ENCODE results near the gene MOK. TPM values are rescaled to one million over a fixed set of nuclear protein-coding genes. Genes with fewer than 3 reads are reported as not detected.

Gene MOK
- total RNA-seq, 1 experiment from 2014 or later = 98.9 TPM

DNA sequence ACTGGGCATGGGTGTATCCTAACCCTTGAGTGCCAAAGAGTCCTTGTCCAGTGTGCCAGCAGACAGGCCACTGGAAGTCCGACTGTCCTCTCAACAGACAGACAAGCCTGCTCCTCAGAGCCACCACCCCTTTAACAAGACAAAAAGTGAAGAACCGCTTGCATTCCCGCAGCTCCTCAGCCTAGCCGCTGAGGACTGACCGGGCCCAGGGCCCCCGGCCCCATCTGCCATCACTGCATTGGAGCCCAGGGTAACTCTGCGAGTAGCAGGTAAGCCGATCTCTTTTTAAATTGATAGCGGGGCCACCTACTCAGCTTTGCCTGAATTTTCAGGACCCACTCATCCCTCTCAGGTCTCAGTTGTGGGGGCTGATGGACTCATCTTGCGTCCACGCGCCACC, 68.9 kb downstream of the MOK start:
- in situ Hi-C loops (cut with HindIII; ENCODE audit: low pct_unique_long_range_greater_than_20kb, low sequenced_read_pairs) = no loop called here
- no peak for DNase-seq (ENCODE audit: low read depth, low spot score)

DNA sequence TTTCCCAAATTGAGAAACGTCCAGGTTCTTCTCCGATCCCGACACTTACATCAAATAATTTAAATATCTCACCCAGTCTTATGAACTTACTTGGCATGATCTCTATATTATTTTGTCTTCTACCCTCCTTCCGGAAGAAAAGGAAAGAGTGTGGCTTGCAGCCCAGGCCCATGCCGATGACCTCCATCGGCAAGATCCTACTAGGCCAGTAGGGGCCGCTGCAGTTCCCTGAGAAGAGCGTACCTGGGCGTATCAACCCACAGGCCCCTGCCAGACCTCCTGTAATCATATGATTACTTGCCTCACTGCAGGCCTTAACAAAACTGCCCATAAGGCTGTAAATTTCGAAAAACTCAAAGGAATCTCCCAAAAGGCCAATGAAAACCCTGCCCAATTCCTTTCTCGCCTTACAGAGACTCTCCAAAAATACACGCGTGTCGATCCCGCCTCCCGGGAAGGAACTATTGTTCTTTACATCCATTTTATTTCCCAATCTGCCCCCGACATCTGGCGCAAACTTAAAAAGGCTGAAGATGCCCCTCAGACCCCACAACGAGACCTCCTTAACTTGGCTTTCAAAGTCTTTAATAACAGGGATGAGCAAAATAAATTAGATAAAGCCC, 69.6 kb downstream of the MOK start:
- in situ Hi-C loops (cut with HindIII; ENCODE audit: low pct_unique_long_range_greater_than_20kb, low sequenced_read_pairs) = no loop called here
- DNase-seq (ENCODE audit: low read depth, low spot score) = peak; percentile 92

DNA sequence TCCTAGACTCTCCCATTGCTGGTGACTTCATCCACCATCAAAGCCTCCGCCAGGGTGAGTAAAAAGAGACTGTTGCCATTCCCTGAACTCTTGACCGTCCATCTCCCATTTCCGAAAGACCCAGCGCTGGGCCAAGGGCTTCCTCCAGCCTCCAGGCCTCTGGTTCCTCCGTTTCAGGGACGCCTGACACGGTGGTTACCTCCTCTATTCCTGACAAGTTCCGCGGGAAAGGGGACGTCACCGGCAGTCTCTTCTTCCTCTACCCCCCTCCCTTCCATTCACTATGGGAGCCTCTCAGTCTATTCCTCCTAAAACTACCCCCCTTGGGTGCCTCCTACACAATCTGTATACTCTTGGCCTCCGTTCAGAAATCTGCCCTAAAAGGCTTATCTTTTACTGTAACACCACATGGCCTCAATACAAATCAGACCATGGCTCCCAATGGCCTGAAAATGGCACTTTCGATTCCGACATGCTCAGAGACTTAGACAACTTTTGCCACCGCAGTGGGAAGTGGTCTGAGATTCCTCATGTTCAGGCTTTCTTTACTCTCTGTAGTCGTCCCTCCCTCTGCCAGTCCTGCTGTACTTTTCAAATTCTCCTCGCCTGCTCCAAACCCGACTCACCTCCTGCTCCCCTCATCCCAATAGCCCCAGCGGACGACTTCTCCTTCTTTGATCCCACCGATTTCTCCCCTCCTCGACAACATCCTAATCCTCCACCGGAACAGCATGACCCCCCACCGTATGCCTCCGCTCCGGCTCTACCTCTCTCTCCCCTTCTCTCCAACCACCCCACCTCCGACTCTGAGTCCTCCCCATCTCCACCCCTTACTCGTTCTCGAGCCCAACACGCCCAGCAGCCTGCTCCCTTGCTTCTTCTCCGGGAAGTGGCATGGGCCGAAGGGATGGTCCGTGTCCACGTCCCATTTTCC, 70.4 kb downstream of the MOK start:
- in situ Hi-C loops (cut with HindIII; ENCODE audit: low pct_unique_long_range_greater_than_20kb, low sequenced_read_pairs) = no loop called here
- DNase-seq (ENCODE audit: low read depth, low spot score) = peak; percentile 37

DNA sequence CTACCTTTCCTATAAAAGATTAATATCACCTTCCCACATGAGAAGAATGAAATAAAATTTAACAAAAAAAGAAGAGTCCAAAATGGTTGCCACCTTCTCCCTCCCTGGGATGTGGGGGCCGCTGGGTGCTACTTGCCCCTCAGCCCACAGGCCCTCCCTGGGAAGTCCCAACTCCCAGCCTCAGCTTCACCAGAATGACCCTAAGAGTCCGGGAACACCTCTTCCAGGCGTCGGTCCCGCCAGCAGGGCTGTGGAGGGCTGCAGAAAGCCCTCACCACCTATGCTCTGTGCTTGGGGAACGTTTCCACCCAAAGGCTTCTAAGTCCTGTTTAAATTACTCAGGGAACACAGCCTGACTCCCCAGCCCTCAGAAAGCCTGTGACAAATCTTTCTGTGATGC, 71.9 kb downstream of the MOK start:
- no peak for DNase-seq (ENCODE audit: low read depth, low spot score)
- in situ Hi-C loops (cut with HindIII; ENCODE audit: low pct_unique_long_range_greater_than_20kb, low sequenced_read_pairs) = no loop called here

DNA sequence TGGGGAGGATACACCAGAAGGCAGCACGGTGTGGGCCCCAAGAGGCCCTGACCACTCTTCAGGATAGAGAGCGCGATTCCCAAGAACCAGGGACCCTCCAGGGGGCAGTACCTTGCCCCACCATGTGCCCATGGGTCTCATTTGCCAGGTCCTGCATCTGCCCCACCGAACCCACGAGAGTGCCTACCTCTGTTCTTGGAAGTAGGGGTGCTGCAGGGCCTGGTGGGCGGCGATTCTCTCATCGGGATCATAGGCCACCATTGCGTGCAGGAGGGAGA, 72.7 kb downstream of the MOK start:
- DNase-seq (ENCODE audit: low read depth, low spot score) = no peak
- in situ Hi-C loops (cut with HindIII; ENCODE audit: low pct_unique_long_range_greater_than_20kb, low sequenced_read_pairs) = no loop called here

DNA sequence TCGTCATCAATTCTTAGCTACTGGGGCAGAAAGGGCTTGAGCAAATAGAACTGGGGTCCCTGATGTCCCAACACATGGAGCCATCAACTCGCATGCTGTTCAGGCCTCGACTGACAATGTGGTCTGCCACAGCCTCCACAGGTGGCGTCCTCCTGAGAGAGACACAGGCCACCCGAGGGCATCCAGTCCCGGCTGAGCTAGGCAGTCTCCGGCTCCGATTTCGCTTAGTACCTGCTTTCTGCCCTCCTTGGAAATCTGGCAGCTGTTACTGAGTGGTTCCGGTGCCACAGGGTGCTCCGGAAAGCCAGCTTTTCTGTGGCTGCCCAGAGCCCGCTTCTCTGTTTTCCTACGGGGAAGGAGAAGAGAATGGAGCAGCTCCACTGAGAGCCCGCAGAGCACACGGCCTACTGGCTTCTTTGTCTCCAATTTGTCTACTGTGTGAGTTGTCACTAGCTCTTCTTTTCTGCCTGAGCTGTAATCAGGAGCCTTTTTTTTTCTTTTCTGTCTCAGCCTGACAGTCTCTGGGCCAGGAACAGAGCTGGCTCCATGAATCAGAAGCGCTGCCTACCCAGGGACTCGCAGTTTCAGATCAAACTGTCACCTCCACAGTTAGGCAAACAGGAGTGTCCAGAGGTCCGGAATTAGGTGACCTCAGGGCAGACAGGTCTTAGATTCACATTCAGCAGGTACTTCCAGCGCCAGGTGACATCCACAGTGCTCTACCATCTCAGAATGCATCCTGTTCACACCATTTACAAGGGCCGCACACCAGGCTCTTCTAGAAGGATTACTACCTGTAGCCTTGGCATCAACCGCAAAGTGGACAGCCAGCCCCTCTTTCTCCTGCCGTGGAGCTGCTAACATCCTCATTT, 73.3 kb downstream of the MOK start:
- in situ Hi-C loops (cut with HindIII; ENCODE audit: low pct_unique_long_range_greater_than_20kb, low sequenced_read_pairs) = no loop called here

DNA sequence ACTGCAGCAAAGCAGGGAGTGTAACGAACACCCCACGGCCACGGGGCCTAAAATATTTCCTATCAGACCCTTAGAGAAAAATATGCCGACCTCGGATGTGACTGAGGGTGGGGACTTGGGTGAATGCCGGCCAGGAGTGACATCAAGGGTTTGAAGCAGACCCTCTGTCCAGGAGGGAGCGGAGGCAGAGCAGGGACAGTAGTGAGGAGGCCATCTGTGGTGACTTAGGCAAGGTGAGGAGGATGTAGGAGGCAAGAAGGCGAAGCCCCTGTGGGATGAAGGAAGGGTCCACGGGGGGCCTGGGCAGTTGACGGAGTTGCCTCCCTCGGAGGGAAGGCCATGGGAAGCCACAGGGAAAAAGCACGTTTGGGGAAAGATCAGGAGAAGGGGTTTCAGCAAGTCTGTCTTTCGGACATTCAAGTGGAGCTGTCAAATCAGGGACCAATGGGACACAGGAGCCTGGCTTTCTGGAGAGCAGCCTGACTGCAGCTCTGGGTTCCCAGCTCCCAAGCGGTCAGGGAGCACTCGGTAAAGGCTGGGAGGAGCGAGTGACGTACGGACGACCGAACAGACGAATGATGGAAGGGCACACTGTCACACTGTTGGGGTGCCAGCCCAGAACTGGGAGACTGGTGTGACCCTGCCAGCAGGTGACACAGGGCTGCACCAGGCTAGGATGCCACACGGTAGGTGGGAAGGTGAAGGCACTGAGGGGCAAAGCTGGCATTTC, 74.3 kb downstream of the MOK start:
- in situ Hi-C loops (cut with HindIII; ENCODE audit: low pct_unique_long_range_greater_than_20kb, low sequenced_read_pairs) = no loop called here
- DNase-seq (ENCODE audit: low read depth, low spot score) = no peak

More for the DNA sequence above, 73.3 kb downstream of the MOK start:
- DNase-seq (ENCODE audit: low read depth, low spot score) = no peak

DNA sequence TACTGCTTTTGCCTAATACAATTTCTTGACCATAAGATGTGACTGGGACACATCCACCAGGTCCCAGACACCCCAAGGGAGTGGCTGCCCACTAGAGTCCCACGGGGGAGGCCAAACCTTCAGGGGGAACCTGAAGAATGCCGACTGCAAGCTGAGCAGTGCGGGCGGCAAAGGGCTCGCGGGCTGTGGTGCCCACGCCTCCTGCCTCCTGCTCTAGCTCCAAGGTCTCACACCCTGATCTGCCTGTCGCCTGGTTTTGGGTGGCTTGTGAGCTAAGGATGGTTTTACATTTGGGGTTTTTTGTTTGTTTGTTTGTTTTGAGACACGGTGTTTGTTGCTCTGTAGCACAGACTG, 75.2 kb downstream of the MOK start:
- DNase-seq (ENCODE audit: low read depth, low spot score) = no peak
- in situ Hi-C loops (cut with HindIII; ENCODE audit: low pct_unique_long_range_greater_than_20kb, low sequenced_read_pairs) = no loop called here

DNA sequence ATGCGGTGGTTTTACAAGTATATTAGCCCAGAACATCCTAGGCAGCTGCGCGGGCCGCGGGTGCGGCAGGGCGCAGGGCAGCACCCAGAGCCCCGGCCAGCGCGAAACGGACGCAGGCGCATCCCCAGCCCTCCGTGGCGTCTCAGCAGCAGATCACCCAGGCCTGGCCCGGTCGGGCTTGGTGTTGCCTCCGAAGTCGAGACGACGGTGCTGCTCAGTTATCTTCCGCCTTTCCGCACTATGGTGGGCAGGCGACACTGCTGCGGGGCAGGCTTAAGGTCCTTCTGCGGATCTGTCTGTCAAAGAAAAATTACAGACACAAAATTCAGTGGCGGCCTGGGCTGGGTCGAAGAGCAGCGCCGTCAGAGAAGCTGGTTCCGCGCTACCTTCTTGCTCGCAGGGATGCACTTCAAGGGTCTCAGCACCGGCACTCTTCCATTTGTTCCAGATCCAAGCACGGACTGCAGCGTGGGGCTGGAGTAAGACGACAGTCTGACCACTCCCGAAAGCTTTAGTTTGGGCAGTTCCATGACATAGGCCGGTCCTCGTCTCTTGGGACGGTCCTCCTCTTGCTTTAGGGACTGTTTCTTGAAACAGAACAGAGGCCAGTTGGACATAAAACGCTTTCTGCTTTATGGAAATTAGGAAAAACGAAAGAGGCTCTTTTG, 75.8 kb downstream of the MOK start:
- no peak for DNase-seq (ENCODE audit: low read depth, low spot score)
- in situ Hi-C loops (cut with HindIII; ENCODE audit: low pct_unique_long_range_greater_than_20kb, low sequenced_read_pairs) = no loop called here

DNA sequence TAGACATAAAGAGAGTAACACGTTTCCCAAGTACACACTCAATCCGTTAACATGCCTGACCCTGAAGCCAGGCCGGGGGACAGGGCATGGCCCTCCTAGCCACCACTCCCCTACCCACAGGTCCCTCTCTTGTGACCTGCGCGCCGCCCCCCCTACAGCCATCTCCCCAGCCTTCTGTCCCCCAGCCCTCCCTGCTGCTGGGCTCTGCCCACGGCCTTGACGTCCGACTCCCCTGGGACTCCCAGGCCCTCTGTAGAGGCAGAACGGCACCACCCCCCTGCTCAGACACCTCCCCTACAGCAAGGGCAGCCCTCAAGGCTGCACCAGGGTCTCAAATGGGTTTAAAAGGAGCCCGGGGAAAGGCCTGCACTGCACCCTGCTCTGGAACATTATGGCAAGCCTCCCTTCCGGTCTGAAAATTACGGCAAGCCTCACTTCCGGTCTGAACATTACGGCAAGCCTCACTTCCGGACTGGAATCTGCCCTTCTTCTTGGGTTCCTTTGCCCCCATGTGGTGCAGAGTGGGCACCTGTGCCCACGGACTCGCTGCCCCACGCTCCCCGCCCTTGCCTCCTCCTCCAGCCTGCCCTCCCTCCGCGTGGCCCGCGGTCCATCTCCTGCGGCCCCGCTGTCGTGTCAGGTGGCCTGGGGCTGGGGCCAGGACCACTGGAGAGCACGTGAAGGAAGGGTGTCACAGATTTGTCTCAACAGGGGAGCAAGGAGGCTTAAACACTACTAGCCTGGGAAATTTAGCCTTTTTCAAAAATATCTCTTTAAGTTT, 77.6 kb downstream of the MOK start:
- in situ Hi-C loops (cut with HindIII; ENCODE audit: low pct_unique_long_range_greater_than_20kb, low sequenced_read_pairs) = no loop called here
- no peak for DNase-seq (ENCODE audit: low read depth, low spot score)

DNA sequence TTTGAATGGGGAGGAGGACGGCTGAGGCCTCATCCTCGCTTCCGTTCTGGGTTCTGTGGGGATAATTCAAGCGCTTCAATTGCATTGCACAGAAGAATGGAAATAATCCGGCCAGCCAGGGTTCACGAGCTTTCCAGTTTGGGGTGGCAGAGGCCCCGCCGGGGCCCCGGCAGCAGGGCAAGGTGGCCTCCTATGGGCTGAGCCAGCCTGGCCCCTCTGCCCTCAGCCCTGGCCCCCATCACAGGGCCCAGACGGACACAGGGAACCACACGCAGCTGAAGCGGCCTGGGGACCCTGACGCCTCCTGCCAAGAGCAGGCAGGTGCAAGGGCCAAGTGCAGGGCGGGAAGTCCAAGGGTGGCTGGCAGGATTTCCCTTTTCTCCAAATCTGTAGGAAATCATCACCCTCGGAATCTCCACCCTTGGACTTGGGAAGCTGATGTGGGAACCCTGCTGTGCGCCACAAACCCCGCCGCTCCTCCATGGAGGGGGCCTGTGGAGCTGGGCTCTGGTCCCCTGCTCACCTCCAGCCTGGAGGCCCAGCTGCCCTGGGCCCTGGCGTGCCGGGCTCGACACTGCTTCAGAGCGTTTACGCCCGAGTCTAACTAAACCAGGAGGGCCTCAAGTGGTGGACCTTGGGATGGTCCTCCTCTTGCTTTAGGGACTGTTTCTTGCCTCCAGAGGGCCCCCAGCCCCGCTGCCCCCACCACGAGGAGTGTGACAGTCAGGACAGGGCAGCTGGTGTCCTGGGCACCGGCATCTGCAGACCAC, 78.4 kb downstream of the MOK start:
- in situ Hi-C loops (cut with HindIII; ENCODE audit: low pct_unique_long_range_greater_than_20kb, low sequenced_read_pairs) = no loop called here
- DNase-seq (ENCODE audit: low read depth, low spot score) = no peak

DNA sequence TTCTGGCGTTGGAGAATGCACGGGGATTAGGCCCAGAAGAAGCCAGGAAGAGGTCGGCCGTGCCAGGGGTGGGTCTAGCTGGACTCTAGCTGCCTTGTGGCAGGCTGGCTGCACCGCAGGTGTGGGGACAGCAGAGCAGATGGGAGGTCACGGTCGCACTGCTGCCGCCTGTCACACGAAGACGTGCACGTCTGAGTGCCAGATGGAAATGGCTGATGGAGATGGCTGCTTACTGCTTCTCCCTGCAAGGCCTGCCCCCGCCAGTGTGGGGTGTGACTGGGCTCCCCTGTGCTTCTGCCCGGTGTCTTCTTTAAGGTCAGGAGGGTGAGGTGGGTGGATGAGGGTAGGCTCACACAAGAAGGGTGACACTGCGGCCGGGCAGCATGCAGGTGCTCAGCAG, 79.0 kb downstream of the MOK start:
- DNase-seq (ENCODE audit: low read depth, low spot score) = no peak
- in situ Hi-C loops (cut with HindIII; ENCODE audit: low pct_unique_long_range_greater_than_20kb, low sequenced_read_pairs) = no loop called here

DNA sequence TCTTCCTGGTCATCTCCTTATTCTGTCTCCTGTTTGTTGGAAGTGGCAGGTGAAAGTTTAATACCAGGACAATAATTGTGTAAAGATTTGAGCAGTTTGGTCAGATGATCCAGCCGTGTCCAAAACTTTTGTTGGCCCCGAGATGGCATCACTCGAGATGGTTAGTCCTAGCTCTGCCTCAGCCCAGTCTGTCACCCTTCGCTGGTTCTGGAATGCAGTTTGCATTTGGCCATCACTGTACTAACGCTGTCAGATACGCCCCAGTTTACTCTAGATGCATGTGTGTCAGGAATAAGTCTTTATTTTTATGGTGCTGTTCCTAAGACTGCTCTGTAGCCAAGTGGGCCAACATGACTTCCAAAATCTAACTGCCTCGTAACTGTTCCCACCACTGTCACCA, 79.6 kb downstream of the MOK start:
- in situ Hi-C loops (cut with HindIII; ENCODE audit: low pct_unique_long_range_greater_than_20kb, low sequenced_read_pairs) = no loop called here

DNA sequence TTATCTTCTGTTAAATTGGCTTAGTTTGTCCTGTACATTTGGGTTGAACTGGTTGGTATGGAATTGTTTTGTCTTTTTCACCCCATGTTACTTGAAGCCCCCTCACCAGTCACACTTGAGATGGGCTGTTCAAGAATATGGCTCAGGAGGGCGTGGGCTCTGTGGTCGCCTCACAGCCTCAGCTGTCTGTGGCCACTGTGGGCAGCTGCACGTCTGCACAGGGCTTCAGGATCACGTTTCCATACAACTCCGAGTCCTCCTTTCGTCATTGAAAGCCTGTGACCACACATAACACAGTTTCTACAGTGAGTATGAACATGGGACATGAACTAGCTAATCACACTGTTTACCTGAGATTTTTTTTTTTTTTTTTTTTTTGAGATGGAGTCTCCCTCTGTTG, 81.3 kb downstream of the MOK start:
- in situ Hi-C loops (cut with HindIII; ENCODE audit: low pct_unique_long_range_greater_than_20kb, low sequenced_read_pairs) = no loop called here
- DNase-seq (ENCODE audit: low read depth, low spot score) = no peak

More for the DNA sequence above, 79.6 kb downstream of the MOK start:
- no peak for DNase-seq (ENCODE audit: low read depth, low spot score)

DNA sequence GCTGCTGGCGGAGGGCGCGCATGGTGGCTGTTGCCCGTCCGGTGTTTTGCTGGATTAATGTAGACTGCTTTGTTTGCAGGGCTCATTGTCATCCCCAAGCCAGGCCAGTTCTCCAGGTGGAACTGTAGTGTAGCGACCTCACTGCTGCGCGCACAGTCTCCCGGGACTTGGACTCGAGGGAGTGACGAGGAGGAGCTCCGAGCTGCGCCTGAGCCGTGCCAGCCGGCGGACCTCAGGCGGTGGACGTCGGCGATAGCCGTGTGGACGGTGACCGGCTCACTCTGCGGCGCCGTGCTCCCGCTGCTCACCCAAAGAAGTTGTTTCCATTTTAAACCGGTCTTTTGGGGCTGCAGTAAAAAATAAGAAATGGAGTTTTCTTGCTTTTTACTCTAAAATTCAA, 82.2 kb downstream of the MOK start:
- DNase-seq (ENCODE audit: low read depth, low spot score) = no peak
- in situ Hi-C loops (cut with HindIII; ENCODE audit: low pct_unique_long_range_greater_than_20kb, low sequenced_read_pairs) = no loop called here

DNA sequence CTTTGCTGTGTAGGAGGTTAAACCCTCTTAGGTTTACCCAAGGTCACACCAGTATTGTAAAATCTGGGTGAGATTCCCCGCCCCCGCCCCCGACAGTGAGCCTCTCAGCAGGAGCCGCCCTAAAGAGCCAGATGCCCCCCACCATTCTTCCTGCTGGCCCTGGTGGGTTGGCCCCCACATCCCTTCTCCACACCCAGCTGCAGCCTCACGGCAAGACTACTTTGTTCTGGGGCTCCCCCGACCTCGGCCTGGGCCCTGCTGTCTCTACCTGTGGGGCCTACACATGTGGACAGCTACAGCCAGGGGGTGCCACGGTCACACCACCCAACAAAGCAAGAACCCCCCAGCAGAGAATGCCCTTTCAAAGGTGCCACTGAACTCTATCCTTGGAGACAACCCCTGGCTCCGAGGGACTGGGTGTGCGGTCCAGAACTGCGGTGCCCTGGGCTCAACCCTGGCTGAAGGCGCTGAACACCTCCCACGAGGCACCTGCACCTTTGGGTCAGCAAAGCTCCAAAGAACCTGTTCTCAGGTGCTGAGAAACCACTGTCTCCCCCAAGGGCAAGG, 82.9 kb downstream of the MOK start:
- no peak for DNase-seq (ENCODE audit: low read depth, low spot score)
- in situ Hi-C loops (cut with HindIII; ENCODE audit: low pct_unique_long_range_greater_than_20kb, low sequenced_read_pairs) = no loop called here
